Measurements from ENCODE around the gene AFAP1L2. TPM values are rescaled to one million over a fixed set of nuclear protein-coding genes. Genes with fewer than 3 reads are reported as not detected.
A peak's percentile ranks its signal among the peaks of the same experiment; 100 is the strongest.
"Not testable (repeated sequence)": the region's sequence is repeated elsewhere in the genome, so short reads cannot be mapped to it uniquely, and the experiment has no call there.

The AFAP1L2 gene
- total and polyA plus RNA-seq, 7 donors = 0.75 to 3.6 (median 1.7) TPM

DNA sequence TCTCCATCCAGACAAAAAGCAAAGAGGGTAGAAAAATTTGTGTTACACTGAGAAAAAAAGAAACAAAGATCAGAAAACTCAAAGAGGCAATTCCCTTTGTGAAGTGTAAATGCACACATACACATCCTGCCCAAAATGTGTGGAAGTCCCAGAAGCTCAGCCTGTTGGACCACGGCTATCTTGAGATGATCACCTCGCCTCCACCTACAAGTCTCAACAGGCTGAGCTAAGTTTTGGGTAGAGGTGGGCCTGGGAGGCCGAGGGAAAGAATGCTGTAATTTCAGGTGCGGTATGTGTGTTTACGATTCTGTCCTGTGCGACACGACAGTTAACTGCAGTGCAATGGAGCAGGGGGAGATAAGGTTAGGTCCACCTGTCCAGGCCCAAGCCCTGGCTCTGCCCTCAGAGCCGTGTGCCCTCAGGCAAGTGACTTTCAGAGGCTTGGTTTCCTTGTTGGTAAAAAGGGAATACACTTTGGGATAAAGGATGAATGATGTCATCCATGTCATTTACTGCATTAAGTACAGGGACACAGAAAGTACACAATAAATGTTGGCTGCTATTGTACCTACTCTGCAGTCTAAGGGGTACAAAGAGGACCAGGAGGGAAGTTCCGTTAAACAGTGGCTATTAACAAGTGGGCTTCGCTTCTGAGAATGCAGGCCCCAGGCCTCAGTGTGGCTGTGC lies 67.3 kb downstream of the AFAP1L2 start:
- DNase-seq (no peak), ATAC-seq (no peak)
- Histone ChIP-seq H3K27ac (no peak overlapping the region), H3K36me3 (ENCODE audit: insufficient read depth in 1 of 2, low read depth in 1 of 2) (no peaks in the 10 kb centered on the region), H3K27me3 (ENCODE audit: insufficient read depth in 3 of 3, low read length in 2 of 3) (no peaks in the 10 kb centered on the region), H3K4me1 (peaks cover 12% of the 10 kb centered on the region), H3K4me3 (no peak overlapping the region), H3K9me3 (no peaks in the 10 kb centered on the region)
- intact Hi-C loops (cut with DNase I) = no loop called here
- TF ChIP-seq, protein P1, sequence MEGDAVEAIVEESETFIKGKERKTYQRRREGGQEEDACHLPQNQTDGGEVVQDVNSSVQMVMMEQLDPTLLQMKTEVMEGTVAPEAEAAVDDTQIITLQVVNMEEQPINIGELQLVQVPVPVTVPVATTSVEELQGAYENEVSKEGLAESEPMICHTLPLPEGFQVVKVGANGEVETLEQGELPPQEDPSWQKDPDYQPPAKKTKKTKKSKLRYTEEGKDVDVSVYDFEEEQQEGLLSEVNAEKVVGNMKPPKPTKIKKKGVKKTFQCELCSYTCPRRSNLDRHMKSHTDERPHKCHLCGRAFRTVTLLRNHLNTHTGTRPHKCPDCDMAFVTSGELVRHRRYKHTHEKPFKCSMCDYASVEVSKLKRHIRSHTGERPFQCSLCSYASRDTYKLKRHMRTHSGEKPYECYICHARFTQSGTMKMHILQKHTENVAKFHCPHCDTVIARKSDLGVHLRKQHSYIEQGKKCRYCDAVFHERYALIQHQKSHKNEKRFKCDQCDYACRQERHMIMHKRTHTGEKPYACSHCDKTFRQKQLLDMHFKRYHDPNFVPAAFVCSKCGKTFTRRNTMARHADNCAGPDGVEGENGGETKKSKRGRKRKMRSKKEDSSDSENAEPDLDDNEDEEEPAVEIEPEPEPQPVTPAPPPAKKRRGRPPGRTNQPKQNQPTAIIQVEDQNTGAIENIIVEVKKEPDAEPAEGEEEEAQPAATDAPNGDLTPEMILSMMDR (IDR thresholded peaks at IDR 0.05) = no peak
- 85 to 90% (median 88%) methylated on average over 10 of the region's 10 CpGs for WGBS, 3 donors

DNA sequence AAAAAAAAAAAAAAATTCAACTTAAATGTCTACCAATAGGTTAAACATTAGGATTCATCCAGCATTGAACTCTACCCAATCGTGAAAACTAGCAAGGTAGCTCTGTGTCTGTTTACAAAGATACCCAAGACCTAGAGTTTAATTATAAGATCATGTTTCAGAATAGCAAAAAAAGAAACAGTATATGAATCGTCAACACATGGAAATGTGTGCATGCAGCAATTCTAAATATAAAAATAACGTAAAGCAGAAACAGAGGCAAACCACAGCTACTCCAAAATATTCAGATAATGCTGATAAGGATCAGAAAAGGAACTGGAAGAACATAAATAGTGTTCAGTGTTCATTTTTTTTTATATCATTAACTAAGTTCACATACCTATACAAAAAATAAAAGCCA lies 68.7 kb downstream of the AFAP1L2 start:
- H3K27me3 ChIP-seq (ENCODE audit: insufficient read depth in 3 of 3, low read length in 2 of 3) = no peaks in the 10 kb centered on the region
- no peak overlapping the region for H3K27ac ChIP-seq
- no peak for DNase-seq
- H3K36me3 ChIP-seq (ENCODE audit: insufficient read depth in 1 of 2, low read depth in 1 of 2) = no peaks in the 10 kb centered on the region
- 20 to 32% (median 23%) methylated on average over 3 of the region's 3 CpGs for WGBS, 3 donors
- ATAC-seq = peak in 3 of 4 donors; percentile 37 to 60 (median 49)
- no peaks in the 10 kb centered on the region for H3K9me3 ChIP-seq
- intact Hi-C loops (cut with DNase I) = no loop called here
- no peak overlapping the region for H3K4me3 ChIP-seq
- TF ChIP-seq, protein P1 (IDR thresholded peaks at IDR 0.05) = no peak
- H3K4me1 ChIP-seq = peaks cover 12% of the 10 kb centered on the region

DNA sequence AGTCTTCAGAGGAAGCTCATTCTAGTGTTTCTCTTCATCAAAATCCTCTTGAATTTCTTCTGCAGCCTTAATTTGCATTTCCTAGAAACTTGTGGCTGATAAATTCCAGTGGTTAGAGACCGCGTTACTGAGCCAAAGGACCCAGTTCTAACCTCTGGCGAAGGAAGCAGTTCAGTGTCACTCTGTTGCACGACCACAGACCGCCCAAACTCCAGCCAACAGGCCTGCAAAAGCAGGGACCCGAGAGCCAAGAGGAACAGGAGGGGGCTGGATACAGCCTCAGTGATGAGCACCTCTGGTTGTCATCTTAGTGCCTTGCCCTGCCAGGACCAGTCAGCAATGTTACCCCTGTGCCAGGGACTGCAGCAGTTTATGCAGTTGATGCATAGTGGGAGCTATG lies 70.0 kb downstream of the AFAP1L2 start:
- H3K27me3 ChIP-seq (ENCODE audit: insufficient read depth in 3 of 3, low read length in 2 of 3) = no peaks in the 10 kb centered on the region
- intact Hi-C loops (cut with DNase I) = loop anchor here in 1 of 2 donors (5.0 kb wide), 1 partner anchor 1458 kb away; no protein-coding TSS in a partner anchor
- no peak overlapping the region for H3K27ac ChIP-seq
- WGBS, 3 donors = 49 to 65% (median 52%) methylated on average over 6 of the region's 6 CpGs
- H3K9me3 ChIP-seq = no peaks in the 10 kb centered on the region
- DNase-seq (no peak), ATAC-seq (peak in 1 of 4 donors; percentile 44)
- TF ChIP-seq, protein P1 (IDR thresholded peaks at IDR 0.05) = no peak
- H3K36me3 ChIP-seq (ENCODE audit: insufficient read depth in 1 of 2, low read depth in 1 of 2) = no peaks in the 10 kb centered on the region
- peaks cover 15% of the 10 kb centered on the region for H3K4me1 ChIP-seq
- H3K4me3 ChIP-seq = no peak overlapping the region

DNA sequence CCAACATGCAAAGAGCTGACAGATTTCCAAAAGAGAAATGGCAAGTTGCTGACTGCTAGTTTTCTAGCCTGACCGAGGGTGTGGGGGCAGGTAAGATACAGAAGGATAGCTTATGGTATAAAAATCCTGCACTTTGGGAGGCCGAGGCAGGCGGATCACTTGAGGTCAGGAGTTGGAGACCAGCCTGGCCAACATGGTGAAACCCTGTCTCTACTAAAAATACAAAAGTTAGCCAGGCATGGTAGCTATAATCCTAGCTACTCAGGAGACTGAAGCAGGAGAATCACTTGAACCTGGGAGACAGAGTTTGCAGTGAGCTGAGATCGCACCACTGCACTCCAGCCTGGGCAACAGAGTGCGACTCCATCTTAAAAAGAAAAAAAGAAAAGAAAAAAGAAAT lies 70.9 kb downstream of the AFAP1L2 start:
- H3K36me3 ChIP-seq (ENCODE audit: insufficient read depth in 1 of 2, low read depth in 1 of 2); ATAC-seq; H3K27me3 ChIP-seq (ENCODE audit: insufficient read depth in 3 of 3, low read length in 2 of 3); H3K4me3 ChIP-seq; H3K9me3 ChIP-seq; DNase-seq: not testable (repeated sequence)
- H3K4me1 ChIP-seq = peaks cover 24% of the 10 kb centered on the region
- intact Hi-C loops (cut with DNase I) = loop anchor here in 1 of 2 donors (5.0 kb wide), 1 partner anchor 1459 kb away; no protein-coding TSS in a partner anchor
- H3K27ac ChIP-seq = peak overlapping the region; percentile 36
- whole genome bisulfite sequencing, 3 donors = 74 to 88% (median 75%) methylated on average over 5 of the region's 5 CpGs

DNA sequence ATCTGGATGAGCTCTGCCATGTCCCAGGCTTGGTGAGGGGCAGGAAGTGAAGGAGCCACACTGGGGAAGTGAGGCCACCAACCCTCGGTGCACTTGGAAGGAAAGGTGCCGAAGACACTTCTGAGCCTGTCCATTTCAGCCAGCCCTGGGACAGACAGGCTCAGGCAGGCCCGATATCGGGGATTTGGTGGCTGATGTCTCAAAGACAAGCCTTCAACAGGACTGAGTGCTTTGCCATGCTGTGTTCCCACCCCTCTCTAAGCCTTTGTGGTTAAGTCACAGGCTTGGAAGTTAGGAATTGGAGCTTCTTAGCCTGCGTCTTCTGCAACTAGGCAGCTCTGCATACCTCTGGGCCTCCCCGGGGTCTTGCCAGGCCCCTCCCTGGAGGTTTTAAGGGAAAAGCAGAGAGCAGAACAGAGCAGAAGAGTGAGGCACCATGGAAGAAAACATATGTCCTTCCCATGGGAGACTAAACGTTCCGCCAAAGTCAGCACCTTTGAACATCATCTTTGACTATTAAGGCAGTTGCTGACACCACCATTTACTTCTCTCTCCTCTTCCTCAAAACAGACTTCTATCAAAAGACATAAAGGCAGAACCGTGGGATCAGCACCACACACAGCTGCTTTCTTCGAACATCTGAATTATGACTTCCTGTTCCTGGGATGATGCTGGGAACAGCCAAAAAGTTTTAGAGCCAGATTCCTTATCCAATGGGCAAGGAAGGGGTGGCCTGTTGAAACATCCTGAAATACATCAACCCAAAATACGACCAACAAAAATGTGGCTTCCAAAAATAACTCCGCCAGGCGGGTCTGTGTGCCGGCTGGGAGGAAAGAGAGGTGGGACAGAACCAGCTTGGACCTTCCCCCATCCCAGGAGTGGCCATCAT lies 71.8 kb downstream of the AFAP1L2 start:
- peak overlapping the region; percentile 36 for H3K27ac ChIP-seq
- H3K4me1 ChIP-seq = peaks cover 25% of the 10 kb centered on the region
- no peaks in the 10 kb centered on the region for H3K9me3 ChIP-seq
- 49 to 59% (median 52%) methylated on average over 14 of the region's 14 CpGs for WGBS, 3 donors
- TF ChIP-seq, protein P1 (IDR thresholded peaks at IDR 0.05) = no peak
- no peak overlapping the region for H3K4me3 ChIP-seq
- ATAC-seq = peak in 1 of 4 donors; percentile 48
- intact Hi-C loops (cut with DNase I) = loop anchor here in 1 of 2 donors (5.0 kb wide), 1 partner anchor 1460 kb away; no protein-coding TSS in a partner anchor
- DNase-seq = no peak
- no peaks in the 10 kb centered on the region for H3K36me3 ChIP-seq (ENCODE audit: insufficient read depth in 1 of 2, low read depth in 1 of 2)
- no peaks in the 10 kb centered on the region for H3K27me3 ChIP-seq (ENCODE audit: insufficient read depth in 3 of 3, low read length in 2 of 3)
